Activated CD8-positive, alpha-beta memory T cell treated with anti-CD3 and anti-CD28 coated beads for 4 hours (primary cell): ENCODE results near the gene RAMP2.
A peak's percentile ranks its signal among the peaks of the same experiment; 100 is the strongest.
"Not testable (repeated sequence)": the region's sequence is repeated elsewhere in the genome, so short reads cannot be mapped to it uniquely, and the experiment has no call there.

Experiments used
- DNase-seq, 2 donors: peaks; one replicate each; pipeline ENCODE4 v3.0.0-alpha.2; 2020; ENCODE audit warnings: low read depth in 2 of 2

Gene RAMP2

GRCh38 chr17:42760652-42761581 is at the start of gene RAMP2:
Gene RAMP2, plus strand, starts transcription at chr17:42761227. Its CDS starts 35 bp downstream, at chr17:42761262.
- DNase-seq, result no peak

GRCh38 chr17:42720996-42721583 is 39.9 kb upstream of the RAMP2 start:
- DNase-seq, result no peak

- no peak for DNase-seq
These were observed 37.4 kb upstream of the RAMP2 start for GRCh38 chr17:42723636-42724035.

GRCh38 chr17:42725143-42725542 is 35.9 kb upstream of the RAMP2 start:
- no peak for DNase-seq

- no peak for DNase-seq
These were observed 20.3 kb upstream of the RAMP2 start for GRCh38 chr17:42740699-42741098.

- not testable (repeated sequence) for DNase-seq
These were observed 18.1 kb upstream of the RAMP2 start for GRCh38 chr17:42742916-42743315.

- DNase-seq, result no peak
These were observed 17.3 kb upstream of the RAMP2 start for GRCh38 chr17:42743595-42744282.

- DNase-seq, result peak; percentile 42
These were observed 16.7 kb upstream of the RAMP2 start for GRCh38 chr17:42744283-42744805.

GRCh38 chr17:42744806-42745617 is 16.0 kb upstream of the RAMP2 start, which contains the start of gene EZH1:
Gene EZH1, minus strand, starts transcription at chr17:42745040. Its CDS starts 16,099 bp downstream, at chr17:42728941.
- DNase-seq, result peak; percentile 81 to 82

GRCh38 chr17:42748202-42748907 is 12.7 kb upstream of the RAMP2 start:
- no peak for DNase-seq

GRCh38 chr17:42748908-42749798 is 11.9 kb upstream of the RAMP2 start:
- no peak for DNase-seq

GRCh38 chr17:42750739-42751344 is 10.2 kb upstream of the RAMP2 start:
- no peak for DNase-seq

- no peak for DNase-seq
These were observed 9.4 kb upstream of the RAMP2 start for GRCh38 chr17:42751628-42752027.

- DNase-seq, result no peak
These were observed 6.2 kb upstream of the RAMP2 start for GRCh38 chr17:42754782-42755181.

GRCh38 chr17:42759982-42760651 is 910 bp upstream of the RAMP2 start:
- no peak for DNase-seq

- DNase-seq, result no peak
These were observed 611 bp downstream of the RAMP2 start for GRCh38 chr17:42761638-42762037.

- DNase-seq, result no peak
These were observed 5.1 kb downstream of the RAMP2 start for GRCh38 chr17:42766124-42766523.

GRCh38 chr17:42767512-42767911 is 6.5 kb downstream of the RAMP2 start:
- DNase-seq, result no peak

GRCh38 chr17:42768006-42768405 is 7.0 kb downstream of the RAMP2 start:
- not testable (repeated sequence) for DNase-seq
